CD1c-positive myeloid dendritic cell (primary cell): ENCODE measurements around the gene DHRSX.
"Not testable (repeated sequence)": the region's sequence is repeated elsewhere in the genome, so short reads cannot be mapped to it uniquely, and the experiment has no call there.

Experiments used
- DNase-seq: peaks from one replicate; pipeline ENCODE4 v3.0.0-alpha.2; 2016; ENCODE audit errors: extremely low spot score

The DHRSX gene

DNA sequence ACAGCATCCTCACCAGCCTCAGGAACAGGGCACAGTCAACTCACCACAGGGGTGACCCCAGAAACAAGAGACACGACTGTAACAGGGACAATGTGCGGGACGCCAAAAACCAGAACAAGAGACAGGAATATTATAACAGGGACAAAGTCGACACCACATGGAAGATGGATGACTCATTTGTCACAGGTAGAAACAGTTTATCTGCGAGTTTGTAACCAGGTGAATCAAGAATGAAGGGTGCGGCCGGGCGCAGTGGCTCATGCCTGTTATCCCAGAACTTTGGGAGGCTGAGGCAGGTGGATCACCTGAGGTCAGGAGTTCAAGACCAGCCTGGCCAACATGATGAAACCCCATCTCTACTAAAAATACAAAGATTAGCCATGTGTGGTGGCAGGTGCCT lies 44.7 kb downstream of the DHRSX start:
- DNase-seq = not testable (repeated sequence)

DNA sequence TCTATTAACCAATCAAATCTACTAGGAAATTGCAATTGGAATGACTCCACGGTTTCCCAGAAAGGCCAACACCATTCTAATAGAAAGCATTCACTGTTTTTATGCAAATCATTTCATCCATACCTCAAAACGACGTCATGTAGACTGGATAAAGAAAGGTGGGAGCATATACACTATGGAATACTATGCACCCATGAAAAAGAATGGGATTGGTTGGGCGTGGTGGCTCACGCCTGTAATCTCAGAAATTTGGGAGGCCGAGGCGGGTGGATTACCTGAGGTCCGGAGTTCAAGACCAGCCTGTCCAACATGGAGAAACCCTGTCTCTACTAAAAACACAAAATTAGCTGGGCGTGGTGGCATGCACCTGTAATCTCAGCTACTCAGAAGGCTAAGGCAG lies 46.2 kb downstream of the DHRSX start:
- not testable (repeated sequence) for DNase-seq

DNA sequence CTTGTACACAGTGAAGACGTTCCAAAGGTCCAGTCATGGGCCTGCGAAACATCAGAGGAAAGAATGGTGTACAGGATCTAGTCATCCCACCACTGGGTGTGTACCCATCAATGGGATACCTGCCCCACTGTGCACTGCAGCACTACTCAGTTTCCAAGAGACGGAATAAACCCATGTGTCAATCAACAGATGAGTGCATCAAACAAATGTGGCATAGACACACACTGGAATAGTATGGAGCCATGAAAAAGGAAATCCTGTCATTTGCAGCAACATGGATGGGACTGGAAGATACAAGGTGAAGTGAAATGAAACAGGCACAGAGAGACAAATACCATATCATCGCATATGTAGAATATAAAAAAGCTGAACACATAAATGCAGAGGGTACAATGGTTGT lies 48.0 kb downstream of the DHRSX start:
- no peak for DNase-seq

DNA sequence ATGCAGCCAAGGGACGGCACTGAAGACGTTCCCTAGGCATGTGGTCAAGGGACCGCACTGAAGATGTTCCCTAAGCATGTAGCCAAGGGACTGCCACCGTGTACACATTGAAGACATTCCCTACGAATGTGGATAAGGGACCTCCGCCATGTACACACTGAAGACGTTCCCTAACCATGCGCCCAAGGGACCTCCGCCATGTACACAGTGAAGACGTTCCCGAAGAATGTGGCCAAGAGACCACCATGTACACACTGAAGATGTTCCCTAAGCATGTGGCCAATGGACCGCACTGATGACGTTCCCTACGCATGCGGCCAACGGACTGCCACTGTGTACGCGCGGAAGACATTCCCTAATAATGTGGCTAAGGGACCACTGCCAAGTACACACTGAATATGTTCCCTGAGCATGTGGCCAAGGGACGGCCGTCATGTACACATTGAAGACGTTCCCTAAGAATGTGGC lies 48.4 kb downstream of the DHRSX start:
- DNase-seq = no peak

DNA sequence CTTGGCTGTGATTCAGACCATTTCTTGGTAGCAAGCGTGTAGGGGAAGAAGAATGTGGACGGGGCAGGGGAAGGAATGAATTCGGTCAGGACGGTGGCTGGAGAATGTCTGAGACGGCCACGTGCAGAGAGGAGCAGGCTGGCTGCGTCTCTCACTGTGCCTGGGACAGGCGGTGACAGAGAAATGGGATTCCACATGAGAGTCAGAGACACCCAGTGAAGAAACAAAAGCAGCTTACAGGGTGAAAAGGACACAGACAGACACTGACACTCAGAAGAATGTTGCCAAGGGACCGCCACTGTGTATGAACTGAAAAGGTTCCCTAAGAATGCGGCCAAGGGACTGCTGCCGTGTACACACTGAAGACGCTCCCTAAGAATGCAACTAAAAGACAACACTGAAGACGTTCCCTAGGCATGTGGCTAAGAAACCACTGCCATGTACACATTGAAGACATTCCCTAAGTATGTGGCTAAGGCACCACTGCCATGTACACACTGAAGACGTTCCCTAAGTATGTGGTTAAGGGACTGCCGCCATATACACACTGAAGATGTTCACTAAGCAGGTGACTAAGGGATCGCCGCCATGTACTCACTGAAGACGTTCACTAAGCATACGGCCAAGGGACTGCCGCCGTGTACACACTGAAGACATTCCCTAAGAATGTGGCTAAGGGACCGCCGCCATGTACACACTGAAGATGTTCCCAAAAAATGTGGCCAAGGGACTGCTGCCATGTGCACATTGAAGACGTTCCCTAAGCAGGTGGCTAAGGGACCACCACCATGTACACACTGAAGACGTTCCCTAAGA lies 49.1 kb downstream of the DHRSX start:
- no peak for DNase-seq

DNA sequence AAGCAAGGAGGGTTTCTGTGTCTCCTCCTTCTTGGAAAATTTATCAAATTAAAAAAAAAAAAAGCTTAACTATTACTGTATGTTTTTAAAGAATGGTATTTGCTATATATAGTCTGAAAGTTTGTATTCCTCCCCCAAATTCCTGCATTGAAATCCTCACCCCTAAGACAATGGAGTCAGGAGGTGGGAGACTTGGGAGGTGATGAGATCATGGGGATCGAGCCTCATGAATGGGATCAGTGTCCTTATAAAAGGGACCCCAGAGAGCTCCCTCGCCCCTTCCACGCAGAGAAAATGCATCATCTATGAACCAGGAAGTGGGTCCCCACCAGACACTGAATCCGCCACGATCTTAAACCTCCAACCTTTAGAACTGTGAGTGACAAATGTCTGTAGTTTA lies 50.1 kb downstream of the DHRSX start:
- no peak for DNase-seq

DNA sequence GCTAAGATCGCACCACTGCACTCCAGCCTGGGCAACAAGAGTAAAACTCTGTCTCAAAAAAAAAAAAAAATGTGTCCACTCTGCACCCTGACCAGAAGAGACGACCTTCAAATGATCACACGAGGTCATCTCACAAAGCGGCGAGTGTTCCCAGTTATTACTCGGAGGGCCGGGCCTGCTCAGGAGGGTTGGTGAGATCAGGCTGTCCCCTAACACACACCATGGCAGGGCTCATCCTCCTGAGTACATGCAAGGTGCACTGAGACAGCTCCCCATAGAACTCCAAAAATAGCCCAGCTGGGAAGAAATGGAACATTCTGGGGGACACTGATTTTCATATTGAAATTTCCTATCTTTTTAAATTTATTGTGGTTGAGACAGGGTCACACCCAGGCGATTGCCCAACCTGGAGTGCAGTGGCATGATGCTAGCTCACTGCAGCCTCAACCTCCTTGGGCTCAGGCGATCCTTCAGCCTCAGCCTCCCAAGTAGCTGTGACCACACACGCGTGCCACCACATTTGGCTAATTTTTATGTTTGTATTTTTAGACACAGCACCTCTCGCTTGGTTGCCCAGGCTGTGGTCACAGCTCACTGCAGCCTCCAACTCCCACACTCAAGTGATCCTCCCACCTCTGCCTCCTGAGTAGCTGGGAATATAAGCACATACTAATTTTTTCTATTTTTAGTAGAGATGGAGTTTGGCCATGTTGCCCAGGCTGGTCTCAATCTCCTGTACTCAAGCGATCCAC lies 51.5 kb downstream of the DHRSX start:
- no peak for DNase-seq

DNA sequence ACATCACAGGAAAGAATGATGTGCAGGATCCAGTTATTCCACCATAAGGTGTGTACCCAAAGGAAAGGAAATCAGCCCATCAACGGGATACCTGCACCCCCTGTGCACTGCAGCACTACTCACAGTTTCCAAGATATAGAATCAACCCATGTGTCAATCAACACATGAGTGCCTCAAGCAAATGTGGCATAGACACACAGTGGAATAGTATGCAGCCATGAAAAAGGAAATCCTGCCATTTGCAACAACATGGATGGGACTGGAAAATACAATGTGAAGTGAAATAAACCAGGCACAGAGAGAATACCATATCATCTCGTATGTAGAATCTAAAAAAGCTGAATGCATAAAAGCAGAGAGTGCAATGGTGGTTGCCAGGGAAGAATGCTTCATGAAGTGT lies 53.3 kb downstream of the DHRSX start:
- no peak for DNase-seq

DNA sequence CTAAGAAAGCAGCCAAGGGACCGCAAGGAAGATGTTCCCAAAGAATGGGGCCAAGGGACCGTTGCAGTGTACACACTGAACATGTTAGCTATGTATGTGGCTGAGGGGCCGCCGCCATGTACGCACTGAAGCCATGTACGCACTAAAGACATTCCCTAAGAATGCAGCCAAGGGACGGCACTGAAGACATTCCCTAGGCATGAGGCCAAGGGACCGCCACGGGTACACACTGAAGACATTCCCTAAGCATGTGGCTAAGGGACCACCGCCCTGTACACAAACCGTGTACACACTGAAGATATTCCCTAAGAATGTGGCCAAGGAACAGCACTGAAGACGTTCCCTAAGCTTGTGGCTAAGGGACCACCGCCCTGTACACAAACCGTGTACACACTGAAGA lies 54.0 kb downstream of the DHRSX start:
- DNase-seq = no peak

DNA sequence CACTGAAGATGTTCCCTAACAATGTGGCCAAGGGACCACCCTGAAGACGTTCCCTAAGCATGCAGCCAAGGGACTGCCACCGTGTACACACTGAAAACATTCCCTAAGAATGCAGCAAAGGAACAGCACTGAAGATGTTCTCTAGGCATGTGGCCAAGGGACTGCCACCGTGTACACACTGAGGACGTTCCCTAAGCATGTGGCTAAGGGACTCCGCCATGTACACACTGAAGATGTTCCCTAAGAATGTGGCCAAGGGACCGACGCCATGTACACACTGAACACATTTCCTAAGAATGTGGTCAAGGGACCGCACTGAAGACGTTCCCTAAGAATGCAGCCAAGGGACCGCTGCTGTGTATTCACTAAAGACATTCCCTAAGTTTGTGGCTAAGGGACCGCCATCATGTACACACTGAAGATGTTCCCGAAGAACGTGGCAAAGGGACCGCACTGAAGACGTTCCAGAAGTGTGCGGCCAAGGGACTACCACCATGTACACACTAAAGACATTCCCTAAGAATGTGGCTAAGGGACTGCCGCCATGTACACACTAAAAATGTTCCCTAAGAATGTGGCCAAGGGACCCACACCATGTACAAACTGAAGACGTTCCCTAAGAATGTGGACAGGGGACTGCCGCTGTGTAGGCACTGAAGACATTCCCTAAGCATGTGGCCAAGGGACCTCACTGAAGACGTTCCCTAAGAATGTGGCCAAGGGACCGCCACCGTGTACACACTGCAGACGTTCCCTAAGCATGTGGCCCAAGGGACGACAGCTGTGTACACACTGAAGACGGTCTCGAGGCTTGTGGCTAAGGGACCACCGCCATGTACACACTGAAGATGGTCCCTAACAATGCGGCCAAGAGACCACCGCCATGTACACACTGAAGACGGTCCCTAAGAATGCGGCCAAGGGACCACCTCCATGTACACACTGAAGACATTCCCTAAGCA lies 54.8 kb downstream of the DHRSX start:
- no peak for DNase-seq

DNA sequence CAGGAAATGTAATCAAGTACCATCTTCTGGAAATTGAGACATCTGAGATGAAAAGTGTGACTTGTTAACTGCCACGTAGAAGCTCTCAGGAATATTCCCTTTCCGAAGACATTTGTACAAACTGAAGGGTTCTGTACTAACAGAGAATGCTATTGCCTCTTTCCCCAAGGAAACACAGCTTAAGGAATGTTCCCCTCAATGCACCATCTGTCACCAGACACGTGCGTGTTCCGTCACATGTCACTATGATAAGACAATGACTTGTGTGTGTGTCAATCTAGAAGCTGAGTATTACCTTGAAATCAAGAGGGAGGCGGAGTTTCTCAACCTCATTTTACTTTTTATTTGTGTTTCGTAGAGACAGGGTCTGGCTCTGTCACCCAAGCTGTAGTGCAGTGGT lies 58.1 kb downstream of the DHRSX start:
- DNase-seq = no peak

DNA sequence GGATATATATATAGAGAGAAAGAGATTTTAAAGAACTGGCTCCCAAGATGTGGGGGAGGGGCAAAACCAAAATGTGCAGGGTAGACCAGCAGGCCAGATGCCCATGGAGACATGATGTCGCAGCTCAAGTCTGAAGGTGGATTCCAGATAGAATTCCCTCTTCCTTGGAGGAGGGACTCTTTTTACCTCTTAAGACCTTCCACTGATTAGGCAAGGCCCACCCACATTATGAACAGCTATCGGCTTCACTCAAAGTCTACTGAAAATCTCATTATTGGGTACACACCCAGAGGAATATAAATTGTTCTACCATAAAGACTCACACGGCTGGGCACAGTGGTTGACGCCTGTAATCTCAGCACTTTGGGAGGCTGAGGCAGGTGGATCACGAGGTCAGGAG lies 59.3 kb downstream of the DHRSX start:
- DNase-seq = no peak

DNA sequence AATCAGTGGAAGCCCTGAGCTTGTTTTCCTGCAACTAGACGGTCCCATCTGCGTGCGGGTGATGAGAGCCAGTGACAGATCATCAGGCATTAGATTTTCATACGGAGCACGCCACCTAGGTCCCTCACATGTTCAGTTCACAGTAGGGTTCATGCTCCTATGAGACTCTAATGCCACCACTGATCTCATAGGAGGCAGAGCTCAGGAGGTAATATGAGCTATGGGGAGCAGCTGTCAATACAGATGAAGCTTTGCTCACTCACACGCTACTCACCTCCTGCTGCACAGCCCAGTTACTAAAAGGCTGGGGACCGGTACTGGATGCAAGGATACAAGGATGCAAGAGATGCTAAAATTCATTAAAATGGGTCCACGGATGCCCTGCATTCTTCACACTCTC lies 61.2 kb downstream of the DHRSX start:
- no peak for DNase-seq

DNA sequence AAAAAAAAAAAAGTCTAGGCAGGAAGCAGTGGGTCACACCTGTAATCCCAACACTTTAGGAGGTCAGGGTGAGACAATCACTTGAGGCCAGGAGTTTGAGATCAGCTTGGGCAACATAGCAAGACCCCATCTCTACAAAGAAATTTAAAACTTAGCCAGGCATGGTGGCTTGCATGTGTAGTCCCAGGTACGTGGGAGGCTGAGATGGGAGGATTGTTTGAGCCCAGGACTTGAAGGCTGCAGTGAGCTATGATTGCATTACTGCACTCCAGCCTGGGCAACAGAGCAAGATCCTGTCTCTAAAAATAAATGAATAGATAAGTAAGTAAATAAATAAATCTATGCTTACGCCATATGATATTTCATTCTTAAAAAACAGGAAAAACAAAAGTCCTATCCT lies 65.3 kb downstream of the DHRSX start:
- no peak for DNase-seq

DNA sequence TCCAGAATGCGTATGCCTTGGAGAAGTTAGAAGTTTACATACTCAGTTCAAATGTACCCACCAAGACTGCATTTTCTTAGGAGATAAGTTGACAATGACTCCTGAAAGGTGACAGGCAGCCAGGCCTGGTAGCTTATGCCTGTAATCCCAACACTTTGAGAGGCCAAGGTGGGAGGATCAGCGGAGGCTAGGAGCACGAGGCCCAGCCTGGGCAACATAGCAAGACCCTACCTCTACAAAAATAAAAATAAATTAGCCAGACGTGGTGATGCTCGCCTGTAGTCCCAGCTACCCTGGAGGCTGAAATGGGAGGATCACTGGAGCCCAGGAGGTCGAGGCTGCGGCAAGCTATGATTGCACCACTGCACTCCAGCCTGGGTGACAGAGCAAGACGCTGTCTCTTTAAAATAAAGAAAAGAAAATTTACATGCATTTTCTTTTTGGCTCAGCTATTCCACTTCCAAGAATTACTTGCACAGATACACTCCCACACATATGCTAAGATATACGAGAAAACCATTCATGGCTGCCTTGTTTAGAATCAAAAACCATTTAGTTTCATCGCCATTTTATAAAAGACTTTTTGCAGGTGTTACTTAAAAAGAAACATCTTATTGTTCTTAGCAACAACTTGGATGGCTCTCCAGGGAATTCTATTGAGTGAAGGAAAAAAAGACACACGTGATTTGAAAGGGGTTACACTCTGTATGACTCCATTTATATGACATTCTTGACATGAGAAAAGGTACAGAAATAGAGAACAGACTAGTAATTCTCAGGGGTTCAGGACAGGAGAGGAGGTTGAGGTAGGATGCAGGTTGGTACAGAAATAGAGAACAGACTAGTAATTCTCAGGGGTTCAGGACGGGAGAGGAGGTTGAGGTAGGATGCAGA lies 66.3 kb downstream of the DHRSX start:
- no peak for DNase-seq

DNA sequence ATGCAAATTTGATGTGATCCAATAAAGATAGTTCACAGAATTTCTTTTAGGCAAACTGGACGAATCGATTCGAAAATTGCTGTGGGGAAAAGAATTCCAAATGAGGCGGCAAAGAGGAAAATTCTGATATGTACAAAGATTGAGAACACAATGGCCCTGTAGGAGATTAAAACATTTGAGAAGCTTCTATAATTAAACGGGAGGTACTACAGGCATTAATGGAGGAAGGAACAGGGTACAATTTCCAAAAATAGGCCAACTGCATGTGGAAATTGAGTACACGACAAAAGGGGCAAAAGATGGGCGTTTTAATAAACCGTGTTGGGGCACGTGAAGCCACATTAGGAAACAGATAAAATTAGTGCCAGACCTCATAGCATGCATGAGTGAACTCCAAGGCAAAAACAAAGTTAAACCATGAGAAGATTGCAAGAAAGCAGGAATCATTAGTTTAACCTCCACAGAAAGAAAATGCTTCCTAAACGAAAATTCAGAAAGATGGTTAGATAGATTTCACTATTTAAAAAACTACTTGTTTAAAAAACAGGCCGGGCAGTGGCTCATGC lies 68.4 kb downstream of the DHRSX start:
- no peak for DNase-seq

DNA sequence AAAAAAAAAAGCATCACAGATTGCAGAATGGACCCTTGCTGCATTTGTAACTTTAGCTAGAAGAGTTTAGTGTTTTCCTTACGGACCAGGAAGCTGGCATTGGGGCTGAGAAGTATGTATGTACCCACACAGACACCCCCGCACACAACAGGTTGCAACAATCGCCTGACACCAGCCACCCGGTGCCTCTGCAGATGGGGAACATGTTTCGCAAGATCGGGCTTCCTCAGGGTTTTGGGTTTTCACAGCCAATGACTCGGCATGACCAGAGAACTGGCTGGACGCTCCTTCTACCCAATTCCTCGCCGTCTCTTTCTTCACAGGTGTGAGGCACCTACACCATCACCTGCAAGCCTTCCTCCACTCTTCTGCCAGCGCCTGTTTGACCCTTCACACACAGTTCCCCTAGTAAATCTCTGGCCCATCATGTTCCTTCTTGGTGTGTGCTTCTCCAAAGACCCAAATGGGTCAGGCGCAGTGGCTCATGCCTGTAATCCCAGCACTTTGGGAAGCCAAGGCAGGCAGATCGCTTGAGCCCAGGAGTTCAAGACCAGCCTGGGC lies 70.4 kb downstream of the DHRSX start:
- peak; percentile 70 for DNase-seq

DNA sequence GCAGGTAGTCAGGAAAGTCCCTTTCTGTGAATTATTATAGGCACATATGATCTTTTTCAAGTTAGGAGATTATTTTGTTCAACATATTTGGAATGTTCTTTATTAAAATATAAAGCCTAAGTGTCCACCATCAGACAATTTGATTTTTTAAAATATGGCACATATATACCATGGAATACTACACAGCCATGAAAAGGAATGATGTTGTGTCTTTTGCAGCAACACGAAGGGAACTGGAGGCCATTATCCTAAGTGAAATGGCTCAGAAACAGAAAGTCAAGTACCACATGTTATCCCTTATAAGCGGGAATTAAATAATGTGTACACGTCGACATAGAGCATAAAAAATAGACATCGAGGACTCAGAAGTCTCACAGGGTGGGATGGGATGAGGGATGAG lies 73.0 kb downstream of the DHRSX start:
- DNase-seq = no peak

DNA sequence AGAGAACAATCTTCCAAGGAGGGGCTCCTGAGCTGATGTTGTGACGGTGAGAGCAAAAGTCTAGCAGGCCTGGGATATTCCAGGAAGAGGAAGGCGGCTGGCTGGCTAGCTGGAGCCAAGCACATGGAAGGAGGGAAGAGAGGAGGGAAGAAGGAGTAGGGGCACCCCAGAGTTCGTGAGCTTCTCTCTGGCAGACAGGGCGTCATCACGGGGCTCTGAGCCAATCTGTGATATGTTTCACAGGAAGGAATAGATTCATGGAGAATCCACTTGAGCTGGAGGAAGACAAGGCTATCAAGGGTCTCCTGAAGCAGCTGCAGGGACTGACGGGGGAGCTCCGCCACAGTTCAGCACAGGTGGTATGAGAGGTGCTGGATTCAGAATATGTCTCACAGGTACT lies 73.6 kb downstream of the DHRSX start:
- no peak for DNase-seq

DNA sequence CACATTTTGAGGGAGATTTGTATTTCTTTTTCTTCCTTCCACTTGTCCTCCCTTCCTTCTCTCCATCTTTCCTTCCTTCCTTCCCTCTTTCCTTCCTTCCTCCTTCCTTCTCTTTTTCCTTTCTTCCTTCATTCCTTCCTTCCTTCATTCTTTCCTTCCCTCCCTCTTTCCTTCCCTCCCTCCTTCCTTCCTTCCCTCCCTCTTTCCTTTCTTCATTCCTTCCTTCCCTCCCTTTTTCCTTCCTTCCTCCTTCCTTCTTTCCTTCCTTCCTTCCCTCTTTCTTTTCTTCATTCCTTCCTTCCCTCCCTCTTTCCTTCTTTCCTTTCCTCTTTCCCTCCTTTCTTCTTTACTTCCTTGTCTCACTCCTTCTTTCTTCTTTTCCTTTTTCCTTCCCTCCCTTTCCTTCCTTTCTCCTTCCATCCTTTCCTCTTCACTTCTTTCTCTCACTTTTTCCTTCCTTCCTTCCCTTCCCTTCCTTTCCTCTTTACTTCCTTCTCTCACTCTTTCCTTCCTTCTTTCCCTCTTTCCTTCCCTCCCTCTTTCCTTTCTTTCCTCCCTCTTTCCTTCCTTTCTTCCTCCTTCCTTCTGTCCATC lies 74.4 kb downstream of the DHRSX start:
- no peak for DNase-seq
